ENCODE data around the gene NOP9.

The NOP9 gene

DNA sequence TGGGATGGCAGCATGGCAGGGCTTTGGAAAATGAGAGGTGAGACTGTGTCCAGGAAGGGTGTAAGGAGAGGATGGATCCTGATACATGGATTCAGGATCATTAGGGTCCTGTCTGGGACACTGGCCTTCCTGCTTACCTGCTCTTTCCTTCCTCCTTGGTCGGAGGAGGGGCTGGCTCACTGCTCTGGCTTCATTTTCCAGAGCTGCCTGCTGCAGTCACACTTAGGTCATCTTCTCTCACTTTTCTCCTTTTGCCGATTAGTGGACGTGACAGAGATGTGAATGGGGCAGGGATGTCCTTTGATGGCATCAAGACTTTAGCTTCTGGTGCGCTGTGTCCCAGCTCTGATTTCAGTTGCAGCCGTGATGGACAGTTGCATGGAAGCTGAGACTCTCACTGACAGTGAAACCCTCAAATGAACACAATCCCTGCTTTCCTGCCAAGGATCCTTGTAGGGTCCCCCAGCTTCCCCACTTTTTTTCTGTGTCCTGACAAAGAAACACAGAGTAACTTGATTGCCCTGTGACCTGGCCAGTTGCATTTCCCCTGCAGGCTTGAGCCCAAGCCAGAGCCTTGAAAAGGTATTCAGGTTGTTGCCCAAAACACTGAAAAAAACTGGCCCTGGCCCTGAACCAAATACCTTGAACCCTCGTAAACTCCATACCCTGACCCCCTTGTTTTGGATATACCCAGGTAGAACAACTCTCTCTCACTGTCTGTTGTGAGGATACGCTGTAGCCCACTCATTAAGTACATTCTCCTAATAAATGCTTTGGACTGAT is 8.9 kb downstream of the NOP9 start:
- DNase-seq (ENCODE audit: low read depth), result no peak

DNA sequence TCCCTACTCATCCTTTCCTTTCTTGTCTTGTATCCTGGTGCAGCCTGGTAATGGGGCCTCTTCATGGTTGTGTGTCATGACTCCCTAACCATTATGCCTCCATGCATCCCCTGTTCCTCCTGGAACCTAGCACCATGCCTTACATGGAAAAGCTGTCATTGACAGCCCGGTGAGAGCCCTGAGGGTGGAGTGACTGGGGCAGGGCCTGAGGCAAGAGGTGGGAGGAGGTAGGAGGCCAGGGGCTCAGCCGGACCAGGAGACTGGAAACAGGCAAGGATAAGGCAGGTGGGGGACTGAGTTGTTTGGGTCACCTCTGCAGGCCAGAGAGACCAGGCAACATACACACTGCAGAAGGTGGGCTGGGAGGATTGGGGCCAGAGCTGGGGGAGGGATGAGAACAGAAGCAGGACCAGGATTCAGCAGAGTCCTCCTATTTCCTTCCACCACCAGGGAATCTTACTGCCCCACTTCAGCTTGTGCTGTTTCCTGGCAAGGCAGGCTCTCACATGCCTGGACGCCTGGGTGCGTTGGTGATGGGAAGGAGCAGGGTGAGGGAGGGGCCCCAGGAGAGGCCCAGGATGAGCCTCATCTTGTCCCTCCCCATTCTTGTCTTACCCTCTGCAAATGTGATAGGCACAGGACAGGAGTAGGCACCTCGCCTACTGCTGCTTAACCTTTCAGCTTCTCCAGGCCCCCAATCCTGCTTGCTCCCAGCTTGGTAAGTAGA is 10.1 kb downstream of the NOP9 start, which contains the start of gene LTB4R2:
LTB4R2 (plus strand) TSS at position 603 of the 727 bp plus-strand sequence. CDS start 525 bp downstream, outside the sequence.
- no peak for DNase-seq (ENCODE audit: low read depth)

DNA sequence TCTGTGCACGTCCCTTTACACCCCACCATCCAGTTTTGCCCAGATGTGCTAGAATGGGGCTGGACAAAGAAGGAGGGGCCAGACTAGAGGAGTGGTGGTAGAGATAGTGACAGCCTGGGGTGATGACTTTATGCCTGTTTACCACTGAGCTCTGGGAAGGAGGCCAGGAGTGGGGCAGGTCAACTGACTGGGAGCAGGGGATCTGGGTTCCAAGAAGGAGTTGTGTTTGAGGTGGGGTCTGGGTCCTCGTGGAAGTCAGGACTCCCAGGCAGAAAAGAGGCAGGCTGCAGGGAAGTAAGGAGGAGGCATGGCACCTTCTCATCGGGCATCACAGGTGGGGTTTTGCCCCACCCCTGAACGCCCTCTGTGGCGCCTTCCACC is 10.6 kb downstream of the NOP9 start:
- DNase-seq (ENCODE audit: low read depth), result no peak

DNA sequence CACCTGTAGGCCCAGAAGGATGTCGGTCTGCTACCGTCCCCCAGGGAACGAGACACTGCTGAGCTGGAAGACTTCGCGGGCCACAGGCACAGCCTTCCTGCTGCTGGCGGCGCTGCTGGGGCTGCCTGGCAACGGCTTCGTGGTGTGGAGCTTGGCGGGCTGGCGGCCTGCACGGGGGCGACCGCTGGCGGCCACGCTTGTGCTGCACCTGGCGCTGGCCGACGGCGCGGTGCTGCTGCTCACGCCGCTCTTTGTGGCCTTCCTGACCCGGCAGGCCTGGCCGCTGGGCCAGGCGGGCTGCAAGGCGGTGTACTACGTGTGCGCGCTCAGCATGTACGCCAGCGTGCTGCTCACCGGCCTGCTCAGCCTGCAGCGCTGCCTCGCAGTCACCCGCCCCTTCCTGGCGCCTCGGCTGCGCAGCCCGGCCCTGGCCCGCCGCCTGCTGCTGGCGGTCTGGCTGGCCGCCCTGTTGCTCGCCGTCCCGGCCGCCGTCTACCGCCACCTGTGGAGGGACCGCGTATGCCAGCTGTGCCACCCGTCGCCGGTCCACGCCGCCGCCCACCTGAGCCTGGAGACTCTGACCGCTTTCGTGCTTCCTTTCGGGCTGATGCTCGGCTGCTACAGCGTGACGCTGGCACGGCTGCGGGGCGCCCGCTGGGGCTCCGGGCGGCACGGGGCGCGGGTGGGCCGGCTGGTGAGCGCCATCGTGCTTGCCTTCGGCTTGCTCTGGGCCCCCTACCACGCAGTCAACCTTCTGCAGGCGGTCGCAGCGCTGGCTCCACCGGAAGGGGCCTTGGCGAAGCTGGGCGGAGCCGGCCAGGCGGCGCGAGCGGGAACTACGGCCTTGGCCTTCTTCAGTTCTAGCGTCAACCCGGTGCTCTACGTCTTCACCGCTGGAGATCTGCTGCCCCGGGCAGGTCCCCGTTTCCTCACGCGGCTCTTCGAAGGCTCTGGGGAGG is 11.3 kb downstream of the NOP9 start, which contains the start of gene LTB4R:
LTB4R (plus strand) TSS at position 857 of the 959 bp plus-strand sequence. CDS start 4,150 bp downstream, outside the sequence.
- DNase-seq (ENCODE audit: low read depth), result peak; percentile 51

DNA sequence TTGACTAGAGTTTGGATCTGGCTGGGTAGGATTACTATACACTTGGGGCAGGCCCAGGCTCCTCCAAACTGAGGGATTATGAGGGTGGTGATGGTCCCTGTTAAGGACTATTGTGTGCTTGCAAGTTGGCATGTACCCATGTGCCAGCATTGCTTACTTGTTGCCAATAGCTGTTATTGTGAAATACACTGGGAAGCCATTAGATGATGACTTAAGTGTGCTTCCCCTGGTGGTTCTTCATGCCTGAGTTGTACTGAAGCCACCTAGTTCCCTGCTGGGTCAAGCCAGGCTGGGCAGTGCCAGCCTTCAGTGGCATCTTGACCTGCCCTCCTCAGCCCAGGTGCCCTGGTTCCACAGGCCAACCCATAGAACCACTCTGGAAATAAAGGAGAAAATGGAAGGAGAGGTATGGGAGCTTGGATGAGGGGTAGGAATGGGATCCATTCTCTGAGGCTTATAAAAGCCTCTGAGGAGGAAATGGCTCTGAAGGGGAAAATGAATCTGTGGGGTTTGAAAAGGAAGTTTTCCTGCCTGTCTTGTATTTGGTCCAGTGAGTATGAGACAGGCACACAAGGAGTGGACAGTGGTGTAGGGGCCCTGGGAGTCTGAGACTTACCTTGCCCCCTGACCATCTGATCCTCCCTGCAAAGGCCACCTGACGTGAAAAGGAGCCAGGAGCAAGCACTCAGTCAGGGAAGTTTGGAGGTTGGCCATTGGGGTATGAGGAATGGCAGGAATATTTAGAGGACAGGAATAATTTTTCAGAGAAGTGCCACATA is 12.4 kb downstream of the NOP9 start:
- DNase-seq (ENCODE audit: low read depth), result no peak

DNA sequence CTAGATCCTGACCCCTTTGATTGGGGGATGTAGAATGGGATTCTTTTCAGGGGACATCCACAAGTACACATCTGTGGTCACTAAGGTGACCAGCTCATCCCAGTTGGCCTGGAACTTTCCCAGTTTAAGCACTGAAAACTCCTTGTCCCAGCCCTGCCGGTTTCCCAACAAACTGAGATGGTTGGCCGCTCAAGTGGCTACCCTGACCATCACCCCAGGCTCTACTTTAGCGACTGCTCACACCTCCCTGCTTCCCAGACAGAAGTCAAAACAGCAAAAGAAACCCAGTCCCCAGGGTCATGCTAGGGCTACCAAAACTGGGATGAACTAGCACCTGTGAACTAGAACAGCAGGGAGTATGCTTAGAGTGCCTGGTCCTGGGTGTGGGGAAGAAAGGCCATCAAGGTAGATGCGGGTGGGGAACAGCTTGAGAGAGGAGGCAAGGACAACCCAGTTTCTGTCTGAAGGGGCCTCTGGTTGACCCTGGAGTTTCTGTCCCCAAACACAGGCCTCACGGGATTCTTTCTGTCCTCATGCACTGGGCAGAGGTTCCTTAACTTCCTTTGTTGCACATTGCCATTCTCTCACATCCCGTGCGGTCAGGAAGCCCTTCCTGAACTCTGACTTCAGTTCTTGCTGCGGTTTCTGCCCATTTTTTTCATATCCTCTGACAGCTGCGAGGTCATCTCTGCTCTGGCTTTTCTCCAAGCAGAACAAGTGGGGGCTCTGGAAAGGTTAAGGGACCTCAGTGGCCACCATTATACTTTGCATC is 13.3 kb downstream of the NOP9 start:
- DNase-seq (ENCODE audit: low read depth), result no peak

DNA sequence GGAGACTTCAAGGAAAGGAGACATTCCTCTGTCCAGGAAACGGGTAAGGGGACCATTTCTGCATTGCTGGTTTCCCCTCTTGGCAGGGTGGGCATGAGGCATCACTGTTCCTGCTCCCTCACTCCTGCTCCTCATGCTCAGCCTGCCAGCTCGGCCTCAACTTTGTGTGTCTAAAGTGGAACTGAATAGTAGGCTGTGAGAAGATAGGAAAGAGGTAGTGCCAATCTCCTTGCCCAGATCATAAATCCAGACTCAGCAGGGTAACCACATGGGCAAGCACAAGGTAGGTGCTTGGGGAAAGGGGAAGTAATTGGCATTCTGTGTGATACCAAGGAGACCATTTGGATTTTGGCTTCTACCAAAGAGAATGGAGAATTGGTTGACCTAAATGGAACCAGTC is 14.3 kb downstream of the NOP9 start:
- DNase-seq (ENCODE audit: low read depth), result no peak

DNA sequence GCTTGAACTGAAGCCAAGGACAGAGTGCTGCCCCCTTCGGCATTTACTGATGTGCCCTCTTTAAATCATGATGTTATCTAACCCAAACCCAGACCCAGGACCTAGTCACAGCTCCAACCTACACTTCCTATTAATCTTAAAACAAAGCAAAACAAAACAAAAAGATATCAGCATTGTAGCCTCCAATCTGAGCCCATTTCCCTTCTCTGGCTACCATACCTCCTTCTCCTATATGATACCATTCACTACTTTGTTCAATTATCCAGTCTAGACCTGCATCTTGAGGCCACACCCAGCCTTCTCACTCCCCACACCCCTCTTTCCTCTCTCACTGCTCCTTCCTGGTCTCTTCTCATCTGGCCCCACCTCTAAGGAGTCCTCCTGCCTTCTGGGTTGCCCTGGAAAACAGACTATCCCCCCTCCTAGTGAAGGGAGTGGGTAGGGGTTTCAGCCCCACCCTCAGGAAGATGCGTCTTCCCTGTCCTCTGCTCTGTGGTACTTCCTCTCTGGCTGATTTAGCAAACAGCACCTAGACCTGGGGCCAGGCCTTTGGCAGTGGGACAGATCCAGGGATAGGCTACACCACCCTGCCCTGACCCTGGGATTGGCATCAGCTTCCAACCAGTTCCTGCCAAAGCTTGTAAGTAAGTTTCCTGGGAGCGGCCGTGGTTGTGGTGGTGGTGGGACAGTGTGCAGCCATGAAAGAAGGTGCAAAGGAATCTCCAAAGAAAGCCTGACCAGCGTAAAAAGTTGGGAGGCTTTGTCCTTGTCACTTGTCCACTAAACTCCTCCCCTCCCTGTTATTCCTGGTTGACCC is 14.9 kb downstream of the NOP9 start:
- no peak for DNase-seq (ENCODE audit: low read depth)

DNA sequence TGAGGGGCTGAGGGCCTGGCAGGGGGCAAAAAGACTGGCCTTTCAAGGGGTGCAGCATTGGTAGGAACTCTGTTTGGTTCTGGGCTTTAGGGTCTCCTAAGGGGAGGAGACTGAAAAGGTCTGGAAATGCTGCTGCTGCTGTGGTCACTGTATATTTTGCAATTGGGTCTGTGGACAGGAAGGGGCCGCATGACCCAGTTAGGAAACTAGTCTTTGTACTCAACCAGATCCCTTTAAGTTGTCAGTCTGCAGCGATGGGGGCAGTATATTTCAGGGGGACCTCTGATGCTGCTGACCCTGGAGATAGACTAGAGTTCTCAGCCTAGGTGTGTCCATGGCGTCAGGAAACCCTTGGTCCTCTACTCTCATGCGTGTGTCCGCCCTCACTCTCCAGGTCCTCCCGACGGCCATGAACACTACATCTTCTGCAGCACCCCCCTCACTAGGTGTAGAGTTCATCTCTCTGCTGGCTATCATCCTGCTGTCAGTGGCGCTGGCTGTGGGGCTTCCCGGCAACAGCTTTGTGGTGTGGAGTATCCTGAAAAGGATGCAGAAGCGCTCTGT is 15.7 kb downstream of the NOP9 start:
- no peak for DNase-seq (ENCODE audit: low read depth)

DNA sequence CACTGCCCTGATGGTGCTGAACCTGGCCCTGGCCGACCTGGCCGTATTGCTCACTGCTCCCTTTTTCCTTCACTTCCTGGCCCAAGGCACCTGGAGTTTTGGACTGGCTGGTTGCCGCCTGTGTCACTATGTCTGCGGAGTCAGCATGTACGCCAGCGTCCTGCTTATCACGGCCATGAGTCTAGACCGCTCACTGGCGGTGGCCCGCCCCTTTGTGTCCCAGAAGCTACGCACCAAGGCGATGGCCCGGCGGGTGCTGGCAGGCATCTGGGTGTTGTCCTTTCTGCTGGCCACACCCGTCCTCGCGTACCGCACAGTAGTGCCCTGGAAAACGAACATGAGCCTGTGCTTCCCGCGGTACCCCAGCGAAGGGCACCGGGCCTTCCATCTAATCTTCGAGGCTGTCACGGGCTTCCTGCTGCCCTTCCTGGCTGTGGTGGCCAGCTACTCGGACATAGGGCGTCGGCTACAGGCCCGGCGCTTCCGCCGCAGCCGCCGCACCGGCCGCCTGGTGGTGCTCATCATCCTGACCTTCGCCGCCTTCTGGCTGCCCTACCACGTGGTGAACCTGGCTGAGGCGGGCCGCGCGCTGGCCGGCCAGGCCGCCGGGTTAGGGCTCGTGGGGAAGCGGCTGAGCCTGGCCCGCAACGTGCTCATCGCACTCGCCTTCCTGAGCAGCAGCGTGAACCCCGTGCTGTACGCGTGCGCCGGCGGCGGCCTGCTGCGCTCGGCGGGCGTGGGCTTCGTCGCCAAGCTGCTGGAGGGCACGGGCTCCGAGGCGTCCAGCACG is 16.4 kb downstream of the NOP9 start:
- DNase-seq (ENCODE audit: low read depth), result no peak

DNA sequence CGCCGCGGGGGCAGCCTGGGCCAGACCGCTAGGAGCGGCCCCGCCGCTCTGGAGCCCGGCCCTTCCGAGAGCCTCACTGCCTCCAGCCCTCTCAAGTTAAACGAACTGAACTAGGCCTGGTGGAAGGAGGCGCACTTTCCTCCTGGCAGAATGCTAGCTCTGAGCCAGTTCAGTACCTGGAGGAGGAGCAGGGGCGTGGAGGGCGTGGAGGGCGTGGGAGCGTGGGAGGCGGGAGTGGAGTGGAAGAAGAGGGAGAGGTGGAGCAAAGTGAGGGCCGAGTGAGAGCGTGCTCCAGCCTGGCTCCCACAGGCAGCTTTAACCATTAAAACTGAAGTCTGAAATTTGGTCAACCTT is 16.9 kb downstream of the NOP9 start:
- no peak for DNase-seq (ENCODE audit: low read depth)

DNA sequence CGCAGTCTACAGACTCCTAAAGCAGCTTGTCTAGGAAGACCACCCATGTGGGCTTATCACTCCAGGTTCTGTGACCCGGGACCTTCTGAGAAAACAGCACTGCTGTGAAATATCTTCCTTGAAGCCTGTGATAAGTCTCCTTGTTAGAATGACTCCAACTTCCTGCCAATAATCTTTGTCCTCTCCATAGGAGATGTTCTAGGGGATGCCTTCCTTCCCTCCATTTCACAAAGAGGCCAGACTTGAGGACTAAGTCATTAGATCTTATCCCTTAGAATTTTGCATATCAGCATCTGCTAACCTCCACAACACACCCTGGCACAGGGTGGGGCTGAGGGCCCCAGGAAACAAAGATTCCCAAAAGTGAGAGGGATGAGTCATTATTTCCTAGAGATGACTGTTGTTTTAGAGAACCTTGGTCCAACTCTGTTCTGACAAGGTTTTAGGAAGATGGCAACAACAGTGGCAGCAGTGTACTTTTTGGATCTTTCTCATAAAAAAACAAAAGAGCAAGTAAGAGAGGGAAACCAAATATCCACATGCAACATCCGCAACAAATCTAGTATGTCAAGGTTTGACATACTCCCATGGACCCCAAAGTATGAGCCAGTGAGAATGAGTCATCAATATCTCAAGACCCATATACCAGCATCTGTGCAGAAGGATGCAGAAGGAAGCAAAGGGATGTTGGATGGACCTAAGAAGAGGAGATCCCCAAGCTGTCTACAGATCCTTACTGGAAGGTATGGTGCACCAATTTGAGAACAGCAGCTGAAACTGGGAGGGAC is 17.7 kb downstream of the NOP9 start:
- DNase-seq (ENCODE audit: low read depth), result no peak

DNA sequence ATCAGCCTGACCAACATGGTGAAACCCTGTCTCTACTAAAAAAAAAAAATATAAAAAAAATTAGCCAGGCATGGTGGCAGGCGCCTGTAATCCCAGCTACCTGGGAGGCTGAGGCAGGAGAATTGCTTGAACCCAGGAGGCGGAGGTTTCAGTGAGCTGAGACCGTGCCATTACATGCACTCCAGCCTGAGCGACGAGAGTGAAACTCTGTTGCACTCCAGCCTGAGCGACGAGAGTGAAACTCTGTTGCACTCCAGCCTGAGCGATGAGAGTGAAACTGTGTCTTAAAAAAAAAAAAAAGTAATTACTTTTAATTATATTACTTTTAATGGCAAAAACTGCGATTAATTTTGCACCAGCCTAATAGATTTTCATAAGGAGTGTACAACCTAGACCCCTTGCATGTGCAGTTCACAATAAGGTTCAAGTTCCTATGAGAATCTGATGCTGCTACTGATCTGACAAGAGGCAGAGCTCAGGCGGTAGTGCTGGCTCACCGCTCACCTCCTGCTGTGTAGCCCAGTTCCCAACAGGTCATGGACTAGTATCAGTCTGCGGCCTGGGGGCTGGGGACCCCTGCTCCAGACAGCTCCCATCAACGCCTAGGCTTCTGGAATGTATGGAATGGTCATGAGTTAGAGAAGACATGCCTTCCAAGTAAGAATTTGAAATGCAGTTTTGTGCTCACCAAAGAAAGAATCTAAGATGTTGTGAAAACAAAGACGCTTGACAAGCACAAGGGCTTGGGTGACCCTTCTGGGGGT is 21.7 kb downstream of the NOP9 start:
- DNase-seq (ENCODE audit: low read depth), result no peak

DNA sequence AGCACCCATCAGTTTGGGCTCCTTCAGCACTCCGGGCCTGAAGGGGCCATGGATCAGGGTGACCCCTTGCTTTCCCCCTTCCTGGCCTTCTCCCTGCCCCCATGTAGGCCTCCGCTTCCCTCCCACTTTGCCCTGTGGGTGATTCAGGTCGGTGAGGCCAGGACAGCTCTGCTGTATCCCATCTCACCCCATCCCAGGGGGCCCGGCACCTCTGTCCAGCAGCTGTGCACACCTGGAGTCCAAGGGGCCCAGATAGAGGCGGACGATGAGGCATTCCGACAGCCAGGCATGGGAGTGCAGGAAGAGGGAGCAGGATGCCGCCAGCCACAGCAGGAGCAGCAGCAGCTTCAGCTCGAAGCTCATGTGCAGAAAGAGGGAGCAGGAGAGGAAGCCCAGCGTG is 23.0 kb downstream of the NOP9 start:
- DNase-seq (ENCODE audit: low read depth), result no peak

DNA sequence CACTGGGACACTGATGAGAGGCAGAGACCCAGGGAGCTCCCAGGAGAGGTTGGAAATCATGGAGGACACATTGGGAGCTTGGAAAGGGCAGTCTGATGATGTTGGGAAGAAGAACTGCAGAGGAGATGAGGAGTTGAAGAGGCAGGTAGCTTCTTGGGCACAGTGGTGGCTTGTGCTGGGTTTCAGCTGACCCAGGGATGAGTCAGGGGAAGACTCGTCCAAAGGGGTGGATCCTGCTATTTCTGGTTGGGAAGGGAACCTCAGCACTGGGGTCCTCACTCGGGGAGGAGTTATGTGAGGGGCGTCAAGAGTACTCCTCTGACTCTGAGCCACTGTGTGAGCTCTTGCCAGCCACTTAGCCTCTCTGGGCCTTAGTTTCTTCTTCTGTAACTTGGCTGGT is 23.7 kb downstream of the NOP9 start:
- no peak for DNase-seq (ENCODE audit: low read depth)

DNA sequence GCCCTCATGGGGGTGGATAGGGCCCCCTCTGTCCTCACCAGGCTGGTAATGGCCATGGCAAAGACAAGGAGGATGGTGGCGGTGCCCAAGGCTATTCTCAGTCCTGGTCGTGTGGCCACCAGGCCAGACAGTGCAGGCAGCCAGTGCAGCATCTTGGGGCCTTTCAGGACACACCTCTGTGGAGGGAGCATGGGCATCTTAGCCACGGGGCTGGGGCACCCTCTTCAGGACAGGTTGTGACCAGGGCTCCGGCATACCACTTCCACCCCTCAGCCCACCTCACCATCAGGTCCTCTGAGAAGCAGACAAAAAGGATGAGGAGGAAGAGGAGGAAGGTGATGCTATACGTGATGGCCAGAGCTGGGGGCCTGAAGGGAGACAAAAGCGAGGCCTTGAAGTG is 24.4 kb downstream of the NOP9 start:
- no peak for DNase-seq (ENCODE audit: low read depth)

DNA sequence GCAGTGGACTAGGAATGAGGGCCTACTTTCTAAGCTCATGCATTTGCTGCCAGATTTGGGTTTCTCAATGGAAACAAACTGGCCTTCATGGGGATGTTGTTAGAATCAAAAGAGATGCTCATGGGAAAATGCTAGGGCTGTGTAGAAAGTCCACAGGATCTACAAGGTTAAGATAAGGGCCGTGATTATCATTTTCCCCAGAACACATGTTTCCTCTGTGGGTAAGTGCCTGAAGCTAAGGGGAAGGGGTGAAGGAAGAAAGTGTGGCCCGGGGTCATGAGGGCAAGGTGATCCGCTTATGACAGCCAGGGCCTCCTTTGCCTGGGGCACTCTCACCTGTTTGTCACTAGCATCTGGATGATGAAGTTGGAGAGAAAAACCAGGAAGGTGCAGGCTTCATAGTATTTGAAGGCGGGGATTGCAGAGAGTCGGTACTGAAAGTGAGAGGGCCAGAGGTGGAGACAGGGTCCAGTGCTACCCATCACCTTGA is 25.4 kb downstream of the NOP9 start:
- DNase-seq (ENCODE audit: low read depth), result no peak

Data from activated T-helper 9 cell treated with anti-CD3 and anti-CD28 coated beads, Interleukin-2, amount 50 U/mL, for 16 hours (primary cell).